Neural progenitor cell (in vitro differentiated cells): ENCODE data around the gene LHFPL2. TPM values are rescaled to one million over a fixed set of nuclear protein-coding genes. Genes with fewer than 3 reads are reported as not detected.

Experiments used
- DNase-seq: peaks from one replicate; pipeline ENCODE4 v3.0.0-alpha.2; 2016; ENCODE audit warnings: low spot score
- H2AFZ ChIP-seq: fragments of 200-600 bp; sonication (generic); replicated peaks from 2 replicates; pipeline ENCODE4 v1.6.1; 2016; ENCODE audit warnings: antibody characterized with exemption
- H3F3A ChIP-seq: fragments of 200-600 bp; sonication (generic); 2 replicates; pipeline ENCODE4 v1.6.1; 2016; ENCODE audit warnings: antibody characterized with exemption, low read depth
- H3K27ac ChIP-seq: fragments of 200-600 bp; sonication (generic); 2 replicates; pipeline ENCODE4 v1.5.1; 2016; ENCODE audit warnings: mild to moderate bottlenecking
- H3K27me3 ChIP-seq: fragments of 200-600 bp; sonication (generic); 2 replicates; pipeline ENCODE4 v1.6.1; 2016; ENCODE audit warnings: mild to moderate bottlenecking, moderate library complexity
- H3K36me3 ChIP-seq: fragments of 200-600 bp; sonication (generic); 2 replicates; pipeline ENCODE4 v1.5.1; 2016
- H3K4me1 ChIP-seq: fragments of 200-600 bp; sonication (generic); 2 replicates; pipeline ENCODE4 v1.6.1; 2016; ENCODE audit warnings: mixed run types
- H3K4me2 ChIP-seq: fragments of 200-600 bp; sonication (generic); 2 replicates; pipeline ENCODE4 v1.6.1; 2016
- H3K4me3 ChIP-seq: fragments of 200-600 bp; sonication (generic); 2 replicates; pipeline ENCODE4 v1.5.1; 2016
- H3K79me2 ChIP-seq: fragments of 200-600 bp; sonication (generic); 2 replicates; pipeline ENCODE4 v1.6.1; 2016; ENCODE audit warnings: low read depth
- H3K9ac ChIP-seq: fragments of 200-600 bp; sonication (generic); 2 replicates; pipeline ENCODE4 v1.6.1; 2016
- H3K9me3 ChIP-seq: fragments of 200-600 bp; sonication (generic); 2 replicates; pipeline ENCODE4 v1.5.1; 2016; ENCODE audit warnings: low read depth
- H4K20me1 ChIP-seq: fragments of 200-600 bp; sonication (generic); 2 replicates; pipeline ENCODE4 v1.6.1; 2016; ENCODE audit warnings: low read depth
- H3K27ac Mint-ChIP-seq: 3 replicates; pipeline ENCODE4 v1.8.0; 2021; ENCODE audit warnings: mixed read lengths
- H3K27me3 Mint-ChIP-seq: 2 replicates; pipeline ENCODE4 v1.8.0; 2022; ENCODE audit warnings: low read depth, mild to moderate bottlenecking, inconsistent platforms, moderate library complexity, mixed read lengths; ENCODE audit not compliant: insufficient read depth
- H3K36me3 Mint-ChIP-seq: 3 replicates; pipeline ENCODE4 v1.8.0; 2021; ENCODE audit warnings: mixed read lengths
- H3K4me1 Mint-ChIP-seq: 3 replicates; pipeline ENCODE4 v1.8.0; 2021; ENCODE audit warnings: mixed read lengths
- H3K4me3 Mint-ChIP-seq: 3 replicates; pipeline ENCODE4 v1.8.0; 2021; ENCODE audit warnings: mild to moderate bottlenecking, moderate library complexity, mixed read lengths
- H3K9me3 Mint-ChIP-seq: 3 replicates; pipeline ENCODE4 v1.8.0; 2020; ENCODE audit warnings: mixed read lengths
- EZH2 ChIP-seq: fragments of 200-600 bp; sonication (generic); IDR thresholded peaks from 2 replicates; pipeline ENCODE4 v1.6.1; 2017; ENCODE audit warnings: antibody characterized with exemption, mild to moderate bottlenecking, moderate library complexity
- EZH2phosphoT487 ChIP-seq: fragments of 200-600 bp; sonication (generic); IDR thresholded peaks from 2 replicates; pipeline ENCODE4 v1.6.1; 2017; ENCODE audit warnings: antibody characterized with exemption
- total RNA-seq: library from RNA; depleted of rRNA; stranded (reverse); fragments of >200 nt; gene quantifications from 2 replicates; pipeline ENCODE4 v1.2.3, GENCODE V29; 2015; ENCODE audit warnings: low replicate concordance
- TF ChIP-seq, protein P1 (sequence below): fragments of 200-600 bp; sonication (generic); IDR thresholded peaks from 2 replicates; pipeline ENCODE4 v1.5.1; 2017; ENCODE audit warnings: antibody characterized with exemption, mild to moderate bottlenecking

LHFPL2 gene
- total RNA-seq, 1 donor from 2014 or later, result 21.1 TPM

- no peak overlapping the region for H3K4me2 ChIP-seq
- H3K4me1 ChIP-seq, result no peaks in the 10 kb centered on the region
- H3K36me3 ChIP-seq, result no peaks in the 10 kb centered on the region
- H3K4me3 ChIP-seq, result no peak overlapping the region
- H3F3A ChIP-seq, result no peaks in the 10 kb centered on the region
- no peaks in the 10 kb centered on the region for H3K9me3 Mint-ChIP-seq
- H3K4me3 Mint-ChIP-seq, result no peak overlapping the region
- H3K79me2 ChIP-seq, result no peaks in the 10 kb centered on the region
- no peaks in the 10 kb centered on the region for H3K27me3 ChIP-seq
- H4K20me1 ChIP-seq, result no peaks in the 10 kb centered on the region
- H3K36me3 Mint-ChIP-seq, result no peaks in the 10 kb centered on the region
- peaks cover 3% of the 10 kb centered on the region for H3K4me1 Mint-ChIP-seq
- H2AFZ ChIP-seq, result no peak overlapping the region
- H3K27ac ChIP-seq, result no peak overlapping the region
- H3K27me3 Mint-ChIP-seq, result no peaks in the 10 kb centered on the region
- no peak overlapping the region for H3K9ac ChIP-seq
- H3K9me3 ChIP-seq, result no peaks in the 10 kb centered on the region
- no peak for DNase-seq
- H3K27ac Mint-ChIP-seq, result no peak overlapping the region
- no peak for TF ChIP-seq EZH2phosphoT487
- no peak for TF ChIP-seq EZH2
- TF ChIP-seq, protein P1, sequence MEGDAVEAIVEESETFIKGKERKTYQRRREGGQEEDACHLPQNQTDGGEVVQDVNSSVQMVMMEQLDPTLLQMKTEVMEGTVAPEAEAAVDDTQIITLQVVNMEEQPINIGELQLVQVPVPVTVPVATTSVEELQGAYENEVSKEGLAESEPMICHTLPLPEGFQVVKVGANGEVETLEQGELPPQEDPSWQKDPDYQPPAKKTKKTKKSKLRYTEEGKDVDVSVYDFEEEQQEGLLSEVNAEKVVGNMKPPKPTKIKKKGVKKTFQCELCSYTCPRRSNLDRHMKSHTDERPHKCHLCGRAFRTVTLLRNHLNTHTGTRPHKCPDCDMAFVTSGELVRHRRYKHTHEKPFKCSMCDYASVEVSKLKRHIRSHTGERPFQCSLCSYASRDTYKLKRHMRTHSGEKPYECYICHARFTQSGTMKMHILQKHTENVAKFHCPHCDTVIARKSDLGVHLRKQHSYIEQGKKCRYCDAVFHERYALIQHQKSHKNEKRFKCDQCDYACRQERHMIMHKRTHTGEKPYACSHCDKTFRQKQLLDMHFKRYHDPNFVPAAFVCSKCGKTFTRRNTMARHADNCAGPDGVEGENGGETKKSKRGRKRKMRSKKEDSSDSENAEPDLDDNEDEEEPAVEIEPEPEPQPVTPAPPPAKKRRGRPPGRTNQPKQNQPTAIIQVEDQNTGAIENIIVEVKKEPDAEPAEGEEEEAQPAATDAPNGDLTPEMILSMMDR, result no peak
Measured at GRCh38 chr5:78661044-78661443, 12.5 kb upstream of the LHFPL2 start.

- Histone ChIP-seq H4K20me1 (no peaks in the 10 kb centered on the region), H3K79me2 (no peaks in the 10 kb centered on the region), H3K4me1 (no peaks in the 10 kb centered on the region), H3K9me3 (no peaks in the 10 kb centered on the region), H3K9ac (no peak overlapping the region), H3K27me3 (no peaks in the 10 kb centered on the region), H3K27ac (no peak overlapping the region), H3K4me2 (no peak overlapping the region), H3F3A (no peaks in the 10 kb centered on the region), H2AFZ (no peak overlapping the region), H3K4me3 (no peak overlapping the region), H3K36me3 (no peaks in the 10 kb centered on the region)
- no peak for TF ChIP-seq EZH2
- TF ChIP-seq EZH2phosphoT487, result no peak
- TF ChIP-seq, protein P1, result no peak
- Mint-ChIP-seq H3K36me3 (no peaks in the 10 kb centered on the region), H3K4me3 (no peak overlapping the region), H3K4me1 (peaks cover under 1% of the 10 kb centered on the region), H3K27ac (no peak overlapping the region), H3K9me3 (no peaks in the 10 kb centered on the region), H3K27me3 (no peaks in the 10 kb centered on the region)
- DNase-seq, result no peak
Measured at GRCh38 chr5:78660401-78660800, 11.8 kb upstream of the LHFPL2 start.

GRCh38 chr5:78659714-78660113, 11.1 kb upstream of the LHFPL2 start:
- Mint-ChIP-seq H3K9me3 (no peaks in the 10 kb centered on the region), H3K27ac (no peak overlapping the region), H3K27me3 (no peaks in the 10 kb centered on the region), H3K4me3 (no peak overlapping the region), H3K4me1 (no peaks in the 10 kb centered on the region), H3K36me3 (no peaks in the 10 kb centered on the region)
- Histone ChIP-seq H3K4me1 (no peaks in the 10 kb centered on the region), H3F3A (no peaks in the 10 kb centered on the region), H3K4me2 (no peak overlapping the region), H3K79me2 (no peaks in the 10 kb centered on the region), H3K36me3 (no peaks in the 10 kb centered on the region), H3K27ac (no peak overlapping the region), H4K20me1 (no peaks in the 10 kb centered on the region), H3K4me3 (no peak overlapping the region), H3K27me3 (no peaks in the 10 kb centered on the region), H3K9ac (no peak overlapping the region), H2AFZ (no peak overlapping the region), H3K9me3 (no peaks in the 10 kb centered on the region)
- TF ChIP-seq EZH2phosphoT487 (no peak), EZH2 (no peak)
- TF ChIP-seq, protein P1, result no peak
- no peak for DNase-seq

GRCh38 chr5:78659114-78659513, 10.5 kb upstream of the LHFPL2 start:
- Mint-ChIP-seq H3K4me1 (no peaks in the 10 kb centered on the region), H3K4me3 (no peak overlapping the region), H3K27me3 (no peaks in the 10 kb centered on the region), H3K27ac (no peak overlapping the region), H3K9me3 (no peaks in the 10 kb centered on the region), H3K36me3 (no peaks in the 10 kb centered on the region)
- H3K27ac ChIP-seq, result no peak overlapping the region
- H4K20me1 ChIP-seq, result no peaks in the 10 kb centered on the region
- no peaks in the 10 kb centered on the region for H3K9me3 ChIP-seq
- no peaks in the 10 kb centered on the region for H3K27me3 ChIP-seq
- no peaks in the 10 kb centered on the region for H3K79me2 ChIP-seq
- H2AFZ ChIP-seq, result no peak overlapping the region
- no peak overlapping the region for H3K4me3 ChIP-seq
- H3F3A ChIP-seq, result no peaks in the 10 kb centered on the region
- H3K9ac ChIP-seq, result no peak overlapping the region
- no peak for TF ChIP-seq EZH2phosphoT487
- TF ChIP-seq, protein P1, result no peak
- no peak for TF ChIP-seq EZH2
- H3K4me1 ChIP-seq, result no peaks in the 10 kb centered on the region
- DNase-seq, result no peak
- H3K4me2 ChIP-seq, result no peak overlapping the region
- no peaks in the 10 kb centered on the region for H3K36me3 ChIP-seq
